LNCaP clone FGC (cell line): ENCODE measurements around the gene SHROOM3.
A peak's percentile ranks its signal among the peaks of the same experiment; 100 is the strongest.

Source experiments
- DNase-seq: peaks from one replicate; pipeline ENCODE4 v3.0.0-alpha.2; 2011; ENCODE audit warnings: low read depth
- H3K4me3 ChIP-seq: 2 replicates; pipeline ENCODE4 v1.5.1; 2011; ENCODE audit warnings: mild to moderate bottlenecking, low read depth, low read length, control low read depth
- CTCF ChIP-seq: IDR thresholded peaks from 2 replicates; pipeline ENCODE4 v1.5.1; 2012; ENCODE audit warnings: mild to moderate bottlenecking; ENCODE audit not compliant: control insufficient read depth, insufficient read depth; ENCODE audit errors: extremely low read depth

The SHROOM3 gene

GRCh38 chr4:76620723-76621468 lies 185.9 kb downstream of the SHROOM3 start:
- no peak for DNase-seq
- H3K4me3 ChIP-seq: no peak overlapping the region
- no peak for TF ChIP-seq CTCF

- H3K4me3 ChIP-seq: peak overlapping the region; percentile 29
- no peak for TF ChIP-seq CTCF
- peak; percentile 75 for DNase-seq
Measured at GRCh38 chr4:76622126-76622525, 187.1 kb downstream of the SHROOM3 start.

DNA sequence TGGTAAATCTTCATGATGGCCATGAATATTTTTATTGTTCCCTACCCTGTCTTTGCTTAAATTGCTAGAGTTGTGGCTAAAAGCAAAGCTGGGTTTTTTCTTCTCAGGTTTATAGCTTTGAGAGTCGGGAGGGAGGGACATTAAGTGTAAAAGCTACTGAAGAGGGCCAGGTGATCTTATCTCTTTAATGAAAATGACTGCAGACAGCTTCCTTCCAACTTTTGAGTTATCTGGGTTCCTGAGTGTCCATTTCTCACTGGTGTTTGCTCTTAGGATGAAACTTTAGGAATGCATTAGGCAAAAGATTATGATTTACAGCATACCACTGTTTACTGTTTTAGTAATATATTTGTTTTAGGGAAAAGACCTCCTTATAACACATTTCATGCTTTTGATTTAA lies 187.7 kb downstream of the SHROOM3 start:
- TF ChIP-seq CTCF: no peak
- peak overlapping the region; percentile 29 for H3K4me3 ChIP-seq
- peak; percentile 56 for DNase-seq

- no peak overlapping the region for H3K4me3 ChIP-seq
- TF ChIP-seq CTCF: no peak
- DNase-seq: peak; percentile 83
Measured at GRCh38 chr4:76623217-76624045, 188.4 kb downstream of the SHROOM3 start.

- no peak for DNase-seq
- no peak for TF ChIP-seq CTCF
- H3K4me3 ChIP-seq: no peak overlapping the region
Measured at GRCh38 chr4:76624241-76624681, 189.2 kb downstream of the SHROOM3 start.

GRCh38 chr4:76624931-76625715 lies 190.1 kb downstream of the SHROOM3 start:
- no peak overlapping the region for H3K4me3 ChIP-seq
- no peak for DNase-seq
- TF ChIP-seq CTCF: no peak
